GM12873 (cell line): ENCODE results near the gene ARAP2.

ENCODE experiments used
- TF ChIP-seq, protein P1 (sequence below): IDR thresholded peaks from 2 replicates; pipeline ENCODE4 v1.5.1; 2012; ENCODE audit warnings: low read depth, mild to moderate bottlenecking, moderate library complexity, low read length, control low read depth; ENCODE audit not compliant: insufficient read depth; ENCODE audit errors: missing control alignments

ARAP2 gene

DNA sequence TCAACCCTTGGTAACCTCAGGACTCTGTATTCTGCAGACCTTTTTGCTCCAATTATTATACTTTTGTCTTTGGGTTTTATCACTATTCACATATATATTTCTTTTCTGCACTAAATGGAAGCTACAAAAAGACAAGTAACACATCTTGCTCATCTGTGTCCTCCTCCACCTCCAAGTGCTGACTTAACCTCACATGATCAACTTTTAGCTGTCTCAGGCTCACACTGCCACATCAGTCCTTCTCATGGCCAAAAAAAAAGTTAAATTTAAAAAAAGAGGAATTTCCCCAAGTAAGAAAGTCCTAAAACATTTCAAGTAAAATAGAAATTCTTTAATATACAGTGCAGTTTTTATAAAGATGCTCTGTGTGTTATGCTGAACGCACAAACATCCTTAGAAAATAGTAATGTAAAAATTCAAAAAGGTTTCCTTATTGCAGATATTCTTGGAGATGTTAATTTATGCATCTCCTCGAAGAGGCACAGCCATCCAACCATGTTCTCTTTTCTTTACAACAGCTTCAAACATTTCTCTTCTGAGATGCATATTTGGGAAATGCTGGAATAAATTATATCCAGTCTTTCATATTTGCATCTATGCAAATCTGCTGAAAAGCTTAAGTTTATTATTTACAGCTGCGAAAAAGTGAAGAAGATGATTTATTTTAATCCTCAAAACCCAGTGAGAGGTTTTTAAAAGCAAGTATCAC is 37.6 kb downstream of the ARAP2 start:
- TF ChIP-seq, protein P1, sequence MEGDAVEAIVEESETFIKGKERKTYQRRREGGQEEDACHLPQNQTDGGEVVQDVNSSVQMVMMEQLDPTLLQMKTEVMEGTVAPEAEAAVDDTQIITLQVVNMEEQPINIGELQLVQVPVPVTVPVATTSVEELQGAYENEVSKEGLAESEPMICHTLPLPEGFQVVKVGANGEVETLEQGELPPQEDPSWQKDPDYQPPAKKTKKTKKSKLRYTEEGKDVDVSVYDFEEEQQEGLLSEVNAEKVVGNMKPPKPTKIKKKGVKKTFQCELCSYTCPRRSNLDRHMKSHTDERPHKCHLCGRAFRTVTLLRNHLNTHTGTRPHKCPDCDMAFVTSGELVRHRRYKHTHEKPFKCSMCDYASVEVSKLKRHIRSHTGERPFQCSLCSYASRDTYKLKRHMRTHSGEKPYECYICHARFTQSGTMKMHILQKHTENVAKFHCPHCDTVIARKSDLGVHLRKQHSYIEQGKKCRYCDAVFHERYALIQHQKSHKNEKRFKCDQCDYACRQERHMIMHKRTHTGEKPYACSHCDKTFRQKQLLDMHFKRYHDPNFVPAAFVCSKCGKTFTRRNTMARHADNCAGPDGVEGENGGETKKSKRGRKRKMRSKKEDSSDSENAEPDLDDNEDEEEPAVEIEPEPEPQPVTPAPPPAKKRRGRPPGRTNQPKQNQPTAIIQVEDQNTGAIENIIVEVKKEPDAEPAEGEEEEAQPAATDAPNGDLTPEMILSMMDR: no peak

DNA sequence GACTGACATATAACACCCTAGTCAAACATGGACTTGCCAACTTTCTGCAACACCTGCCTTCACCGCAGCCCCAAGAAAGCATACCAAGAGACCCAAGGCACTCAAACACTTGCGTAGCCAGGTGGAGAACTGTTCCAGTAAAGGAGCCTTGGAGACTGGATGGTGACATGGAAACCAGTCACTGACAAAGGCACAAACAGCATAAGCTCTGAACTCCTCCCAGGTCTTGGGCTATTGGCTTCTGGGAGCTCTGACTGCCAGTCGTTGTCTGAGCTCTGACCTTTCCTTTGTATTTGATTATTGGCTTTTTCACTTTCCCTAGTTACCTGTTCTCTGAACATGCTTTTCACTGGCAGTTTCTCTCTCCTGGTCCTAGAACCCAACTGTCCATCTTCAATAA is 38.3 kb downstream of the ARAP2 start:
- TF ChIP-seq, protein P1: no peak

DNA sequence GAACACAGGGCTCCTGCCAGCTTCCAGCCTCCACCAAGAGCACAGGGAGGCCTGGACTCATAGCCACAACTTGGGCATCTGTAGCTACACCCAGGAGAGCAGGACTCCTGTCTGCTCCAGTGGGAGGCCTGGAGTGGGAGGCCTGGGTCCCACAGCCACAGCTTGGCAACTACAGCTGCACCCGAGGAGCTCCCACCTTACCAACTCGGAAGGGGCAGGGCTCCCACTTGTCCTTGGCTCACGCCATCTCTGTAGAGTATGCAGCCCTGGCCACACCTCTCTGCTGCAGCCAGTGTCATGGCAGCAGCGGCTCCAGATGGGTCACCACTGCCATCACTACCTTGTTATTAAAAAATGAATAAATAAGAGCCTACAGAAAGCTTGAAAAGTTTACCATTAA is 45.5 kb downstream of the ARAP2 start:
- TF ChIP-seq, protein P1: no peak

DNA sequence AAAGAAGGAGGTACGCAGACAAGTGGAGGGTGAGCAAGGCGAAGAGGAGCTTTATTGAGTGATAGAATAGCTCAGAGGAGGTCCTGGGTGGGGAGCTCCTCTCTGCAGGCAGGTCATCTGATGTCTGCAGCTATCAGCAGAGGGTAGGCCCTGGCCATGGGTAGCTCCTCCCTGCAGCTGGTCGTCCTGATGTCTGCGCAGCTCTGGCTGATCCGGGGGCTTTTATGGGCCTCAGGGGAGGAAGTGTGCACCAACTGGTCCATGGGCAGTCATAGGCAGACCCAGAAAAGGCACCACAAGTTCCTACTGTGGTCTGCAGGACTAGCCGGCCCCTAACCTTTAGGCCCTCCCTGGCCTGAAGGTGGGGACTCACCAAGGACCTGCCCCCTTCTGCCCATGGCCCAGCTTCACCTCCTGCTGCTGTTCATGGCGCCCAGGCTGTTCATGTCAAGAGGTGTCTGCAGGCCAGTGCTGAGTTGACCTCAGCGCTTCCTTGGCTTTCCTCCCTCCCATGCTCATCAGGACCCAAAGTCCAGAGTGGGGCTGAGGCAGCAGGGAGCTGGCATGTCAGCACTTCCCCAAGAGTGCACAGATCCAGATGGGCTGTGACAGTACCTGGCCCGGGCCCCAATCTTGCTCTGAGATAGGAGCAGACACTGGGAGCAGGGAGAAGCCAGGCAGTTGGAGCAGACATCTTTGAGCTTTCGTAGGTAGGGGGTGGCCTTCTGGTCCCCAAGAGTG is 46.1 kb downstream of the ARAP2 start:
- TF ChIP-seq, protein P1: no peak

DNA sequence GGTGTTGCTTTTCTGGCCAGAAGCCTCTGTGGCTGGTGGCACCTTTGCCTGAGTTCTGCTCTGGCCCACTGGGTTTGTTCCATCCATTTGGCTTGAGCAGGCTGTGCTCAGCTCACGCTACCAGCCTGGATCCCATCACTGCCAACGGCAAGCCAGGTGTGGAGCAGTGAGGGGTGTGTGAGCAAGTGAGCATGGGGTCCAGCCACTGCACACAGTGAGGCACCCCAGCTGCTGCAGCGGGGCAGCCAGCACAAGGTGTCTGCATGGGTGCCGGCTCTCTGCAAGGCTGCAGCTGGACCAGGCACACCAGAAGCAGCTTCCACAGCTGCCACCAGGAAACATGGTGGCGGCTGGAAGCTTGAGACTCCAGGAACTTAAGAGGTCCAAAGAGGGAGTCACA is 46.8 kb downstream of the ARAP2 start:
- TF ChIP-seq, protein P1: no peak

DNA sequence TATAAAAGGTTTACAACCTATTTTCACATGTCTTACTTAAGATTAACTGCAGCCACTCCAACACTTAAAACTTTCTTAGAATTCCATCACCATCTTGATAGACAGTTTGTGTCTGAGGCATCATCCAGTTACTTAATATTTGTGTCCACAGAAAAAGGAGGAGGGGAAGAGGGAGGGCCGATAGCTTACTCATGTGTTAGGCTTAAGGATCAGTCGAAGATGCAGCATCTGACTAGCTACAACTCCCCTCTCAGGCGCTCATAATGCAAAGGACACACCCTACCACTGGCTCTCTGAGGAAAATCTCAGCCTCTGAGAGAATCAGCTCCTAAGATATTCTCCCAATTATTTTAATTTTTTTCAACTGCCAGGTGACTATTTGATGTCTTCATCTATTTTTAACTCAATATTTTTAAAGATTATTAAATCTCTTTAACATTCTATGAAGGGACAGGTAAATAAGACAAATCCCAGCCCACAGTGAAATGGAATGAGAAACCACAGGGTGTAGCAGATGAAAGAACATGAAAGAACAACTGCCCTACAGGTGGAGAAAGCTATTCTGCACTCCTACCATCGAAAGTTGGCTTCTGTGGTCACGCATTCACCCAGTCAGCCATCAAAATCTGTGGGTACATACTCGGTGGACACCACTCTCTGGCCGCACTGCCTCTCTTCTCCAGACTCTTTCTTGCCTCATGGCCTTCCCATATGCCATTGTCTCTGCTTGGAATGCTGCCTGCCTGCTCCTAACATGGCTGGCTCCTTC is 48.0 kb downstream of the ARAP2 start:
- TF ChIP-seq, protein P1: no peak

DNA sequence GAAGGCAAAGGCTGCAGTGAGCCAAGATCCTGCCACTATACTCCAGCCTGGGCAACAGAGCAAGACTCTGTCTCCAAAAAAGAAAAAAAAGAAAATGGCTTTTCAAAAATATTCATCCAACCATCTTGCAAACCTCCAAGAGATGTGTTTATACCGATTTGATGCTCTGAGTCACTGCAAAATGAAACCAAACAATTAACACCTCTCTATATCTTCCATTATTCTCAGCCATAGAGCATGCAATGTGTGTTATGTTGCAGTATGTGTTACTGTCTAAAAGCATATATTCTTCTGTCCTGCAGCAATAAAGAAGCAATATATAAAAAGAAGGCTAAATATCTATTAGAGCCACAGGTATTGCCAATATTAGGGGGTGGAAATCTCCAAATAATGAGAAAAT is 51.4 kb downstream of the ARAP2 start:
- TF ChIP-seq, protein P1: no peak
